Activated naive CD8-positive, alpha-beta T cell treated with anti-CD3 and anti-CD28 coated beads for 36 hours (primary cell): ENCODE results near the gene ZNF397. TPM values are rescaled to one million over a fixed set of nuclear protein-coding genes. Genes with fewer than 3 reads are reported as not detected.
"Not testable (repeated sequence)": the region's sequence is repeated elsewhere in the genome, so short reads cannot be mapped to it uniquely, and the experiment has no call there.

Experiments
- DNase-seq: peaks from one replicate; pipeline ENCODE4 v3.0.0; 2021
- H3K27ac Mint-ChIP-seq: one replicate; pipeline ENCODE4 v1.8.0; 2022; ENCODE audit warnings: mild to moderate bottlenecking, moderate library complexity, mixed read lengths
- H3K27me3 Mint-ChIP-seq: one replicate; pipeline ENCODE4 v1.8.0; 2022; ENCODE audit warnings: mild to moderate bottlenecking, mixed read lengths
- H3K36me3 Mint-ChIP-seq: one replicate; pipeline ENCODE4 v1.8.0; 2021; ENCODE audit warnings: mild to moderate bottlenecking, mixed read lengths
- H3K4me1 Mint-ChIP-seq: one replicate; pipeline ENCODE4 v1.8.0; 2021; ENCODE audit warnings: mixed read lengths
- H3K4me3 Mint-ChIP-seq: one replicate; pipeline ENCODE4 v1.8.0; 2022; ENCODE audit warnings: mild to moderate bottlenecking, moderate library complexity, mixed read lengths
- H3K9me3 Mint-ChIP-seq: one replicate; pipeline ENCODE4 v1.8.0; 2022; ENCODE audit warnings: mixed read lengths
- total RNA-seq, 2 experiments: library from RNA; stranded (reverse); gene quantifications; one replicate each; pipeline ENCODE4 v1.2.3, GENCODE V29; 2021

The ZNF397 gene
- total RNA-seq = 10 to 100 TPM; 12.6 to 13.2 TPM

DNA sequence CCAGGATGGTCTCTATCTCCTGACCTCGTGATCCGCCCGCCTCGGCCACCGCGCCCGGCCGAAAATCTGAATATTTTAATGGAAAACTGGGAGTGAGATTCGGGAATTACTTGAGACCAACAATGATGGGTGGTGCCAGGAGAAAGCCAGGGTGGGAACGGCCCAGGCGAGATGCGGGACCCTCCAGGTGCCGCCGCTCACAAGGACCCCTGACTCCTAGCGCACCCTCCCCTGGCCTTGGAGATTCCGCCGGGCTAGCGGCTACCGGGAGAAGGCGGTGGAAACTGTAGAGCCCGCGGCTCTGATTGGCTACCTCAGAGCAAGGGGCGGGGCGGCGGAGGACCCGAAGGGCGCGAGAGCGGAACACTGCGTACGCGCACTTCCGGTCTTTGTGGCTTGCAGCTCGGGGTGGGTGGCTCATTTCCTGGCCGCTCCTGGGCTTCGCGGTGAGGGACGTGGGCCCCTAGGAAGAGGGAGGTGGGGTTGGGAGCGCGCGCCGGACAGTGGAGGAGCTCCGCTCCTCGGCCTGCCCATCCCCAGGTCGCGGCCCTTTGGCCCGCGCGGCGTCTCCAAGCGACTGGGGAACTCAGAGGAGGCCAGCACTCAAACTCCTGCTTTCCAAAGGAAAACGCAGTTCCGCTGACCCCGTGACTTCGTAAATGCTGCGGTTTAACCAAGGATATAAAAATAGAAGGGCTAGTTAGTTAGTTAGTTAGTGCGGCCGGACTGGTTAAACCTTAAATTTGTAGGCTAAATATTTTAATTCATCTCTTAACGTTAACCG is at the start of gene ZNF397:
ZNF397 (plus strand) TSS at position 371 of the 784 bp plus-strand sequence. CDS start 1,437 bp downstream, outside the sequence.
- Mint-ChIP-seq H3K27me3 (no peaks in the 10 kb centered on the region), H3K4me1 (peaks cover 12% of the 10 kb centered on the region), H3K4me3 (peak within 1 kb of the TSS; percentile 93), H3K9me3 (peaks cover 28% of the 10 kb centered on the region), H3K27ac (peak within 1 kb of the TSS; percentile 97), H3K36me3 (peaks cover 38% of the 10 kb centered on the region)
- DNase-seq = peak; percentile 96

DNA sequence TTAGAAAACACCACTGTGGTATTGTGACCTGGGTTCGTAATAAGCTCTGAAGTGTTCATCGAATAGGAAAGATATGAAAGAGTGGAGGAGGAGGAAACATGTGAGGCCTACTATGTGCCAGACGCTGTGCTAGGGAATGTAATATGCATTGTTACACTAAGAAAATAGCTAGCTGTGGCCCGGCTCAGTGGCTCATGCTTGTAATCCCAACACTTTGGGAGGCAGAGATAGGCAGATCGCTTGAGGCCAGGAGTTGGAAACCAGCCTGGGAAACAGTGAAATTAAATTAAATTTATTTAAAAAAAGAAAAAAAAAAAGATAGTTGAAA is 49.2 kb upstream of the ZNF397 start:
- no peak for DNase-seq
- Mint-ChIP-seq H3K36me3 (no peaks in the 10 kb centered on the region), H3K27me3 (no peaks in the 10 kb centered on the region), H3K4me1 (peaks cover 5% of the 10 kb centered on the region), H3K4me3 (no peak overlapping the region), H3K9me3 (no peaks in the 10 kb centered on the region), H3K27ac (no peak overlapping the region)

DNA sequence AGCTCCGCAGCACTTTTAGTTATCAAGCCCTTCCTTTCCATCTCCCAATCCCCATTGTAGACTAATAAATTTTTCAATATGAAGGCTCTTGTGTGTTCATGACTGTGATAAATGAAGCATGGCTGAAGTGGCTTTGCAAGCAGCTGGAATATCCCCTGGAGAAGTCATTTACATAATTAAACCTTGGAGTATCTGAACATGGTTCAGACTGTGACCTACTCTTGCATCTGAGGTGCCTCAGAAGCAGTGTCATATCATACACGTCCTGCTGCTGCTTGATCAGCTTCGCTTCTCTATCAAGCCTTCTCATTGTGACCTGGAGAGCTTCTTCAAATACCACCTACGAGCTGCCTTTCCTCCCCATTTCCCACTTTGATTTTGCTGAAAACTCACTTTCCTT is 48.4 kb upstream of the ZNF397 start:
- H3K27me3 Mint-ChIP-seq = no peaks in the 10 kb centered on the region
- H3K4me3 Mint-ChIP-seq = no peak overlapping the region
- no peaks in the 10 kb centered on the region for H3K9me3 Mint-ChIP-seq

DNA sequence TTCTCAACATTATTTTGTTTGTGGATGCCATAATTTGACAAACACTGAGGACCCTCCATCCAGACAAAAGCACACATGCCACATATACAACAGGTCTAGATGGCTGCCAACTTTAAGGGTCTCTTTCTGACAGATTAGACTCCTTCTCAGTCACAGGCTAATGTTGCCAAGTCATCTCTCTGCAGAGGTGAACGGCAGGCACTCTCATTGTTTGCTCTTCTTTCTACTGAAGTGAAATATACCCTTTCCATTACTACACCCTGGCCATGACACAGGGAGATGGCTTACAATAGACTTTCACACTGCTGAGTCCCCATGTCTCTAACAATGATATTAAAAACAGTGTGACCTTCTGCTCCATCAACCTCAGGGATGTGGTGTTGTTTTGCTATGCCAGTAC is 47.5 kb upstream of the ZNF397 start:
- peaks cover 5% of the 10 kb centered on the region for H3K4me1 Mint-ChIP-seq
- H3K36me3 Mint-ChIP-seq = no peaks in the 10 kb centered on the region
- DNase-seq = no peak
- no peak overlapping the region for H3K4me3 Mint-ChIP-seq
- H3K27me3 Mint-ChIP-seq = no peaks in the 10 kb centered on the region
- H3K9me3 Mint-ChIP-seq = no peaks in the 10 kb centered on the region
- H3K27ac Mint-ChIP-seq = no peak overlapping the region

More for the DNA sequence above, 48.4 kb upstream of the ZNF397 start:
- Mint-ChIP-seq H3K4me1 (peaks cover 5% of the 10 kb centered on the region), H3K36me3 (no peaks in the 10 kb centered on the region), H3K27ac (no peak overlapping the region)
- no peak for DNase-seq

DNA sequence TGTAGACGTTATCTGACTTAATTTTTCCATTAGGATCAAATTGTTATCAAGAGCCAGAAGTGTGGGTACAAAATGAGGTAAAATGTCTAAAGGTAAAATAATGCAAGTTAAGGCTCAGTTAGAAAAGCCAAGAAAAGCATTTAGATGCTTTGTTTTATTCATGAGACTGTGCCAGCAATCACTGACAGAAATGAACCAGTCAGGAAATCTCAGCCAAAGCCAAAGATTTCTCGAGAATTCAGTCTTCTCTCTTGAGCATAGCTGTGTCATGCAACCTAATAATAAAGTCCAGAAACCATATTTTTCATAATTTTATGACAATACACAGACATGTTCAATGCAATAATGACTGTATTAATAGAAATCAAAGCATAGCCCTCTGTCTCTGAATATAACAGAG is 43.5 kb upstream of the ZNF397 start:
- no peaks in the 10 kb centered on the region for H3K36me3 Mint-ChIP-seq
- H3K9me3 Mint-ChIP-seq = no peaks in the 10 kb centered on the region
- H3K4me3 Mint-ChIP-seq = no peak overlapping the region
- no peaks in the 10 kb centered on the region for H3K27me3 Mint-ChIP-seq
- no peak overlapping the region for H3K27ac Mint-ChIP-seq
- peaks cover under 1% of the 10 kb centered on the region for H3K4me1 Mint-ChIP-seq
- DNase-seq = no peak

DNA sequence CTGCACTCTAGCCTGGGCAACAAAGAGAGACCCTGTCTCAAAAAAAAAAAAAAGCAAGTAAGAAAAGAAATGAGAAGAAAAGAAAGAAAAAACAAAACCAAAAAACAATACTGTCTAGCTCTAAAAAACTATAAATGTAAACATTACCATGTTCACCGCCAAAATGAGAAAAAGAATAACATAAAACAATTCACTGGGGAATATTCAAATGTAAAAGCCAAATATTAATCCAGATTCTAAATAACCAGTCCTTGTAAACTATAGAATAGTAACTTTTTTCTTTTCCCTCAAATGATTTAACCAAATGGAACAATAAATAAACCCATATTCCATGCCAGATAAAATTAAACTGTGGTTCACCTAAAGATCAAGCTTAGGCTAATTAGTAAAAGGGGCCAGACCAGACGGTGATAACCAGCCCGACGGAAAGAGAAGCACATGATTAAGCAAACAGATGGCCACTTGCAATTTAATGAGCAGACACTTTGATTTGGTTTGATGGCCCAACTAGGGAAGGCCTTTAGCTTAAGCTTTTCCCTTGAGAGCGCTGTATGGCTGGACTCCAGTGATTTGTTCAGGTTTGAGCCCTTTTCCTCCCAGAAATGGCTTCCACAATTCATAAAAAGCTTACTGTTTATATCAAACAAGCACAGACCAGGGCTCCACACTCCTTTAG is 39.4 kb upstream of the ZNF397 start:
- Mint-ChIP-seq H3K9me3 (peaks cover 12% of the 10 kb centered on the region), H3K36me3 (peaks cover 5% of the 10 kb centered on the region), H3K27me3 (no peaks in the 10 kb centered on the region), H3K4me1 (no peaks in the 10 kb centered on the region), H3K27ac (no peak overlapping the region), H3K4me3 (no peak overlapping the region)
- no peak for DNase-seq

DNA sequence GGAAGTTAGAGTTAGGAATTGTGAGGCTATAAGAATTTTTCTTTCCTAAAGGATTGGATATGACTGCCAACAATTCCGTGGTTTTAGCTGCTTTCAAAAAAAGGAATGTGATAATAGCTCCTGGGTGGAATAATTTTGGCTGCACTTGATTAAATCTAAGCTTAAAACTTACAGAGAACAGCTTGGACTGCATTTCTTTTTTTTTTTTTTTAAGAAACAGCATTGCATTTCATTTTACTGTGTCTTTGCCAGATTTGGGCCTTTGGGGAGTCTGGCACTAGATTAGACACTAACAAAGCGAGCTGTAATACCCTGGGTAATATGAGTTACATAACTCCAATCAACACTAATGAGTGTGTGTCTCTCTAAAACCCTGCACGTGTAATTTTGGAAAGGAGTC is 37.8 kb upstream of the ZNF397 start:
- H3K27ac Mint-ChIP-seq = no peak overlapping the region
- DNase-seq = no peak
- H3K36me3 Mint-ChIP-seq = peaks cover 5% of the 10 kb centered on the region
- H3K27me3 Mint-ChIP-seq = no peaks in the 10 kb centered on the region
- peaks cover 12% of the 10 kb centered on the region for H3K9me3 Mint-ChIP-seq
- no peaks in the 10 kb centered on the region for H3K4me1 Mint-ChIP-seq
- H3K4me3 Mint-ChIP-seq = no peak overlapping the region

DNA sequence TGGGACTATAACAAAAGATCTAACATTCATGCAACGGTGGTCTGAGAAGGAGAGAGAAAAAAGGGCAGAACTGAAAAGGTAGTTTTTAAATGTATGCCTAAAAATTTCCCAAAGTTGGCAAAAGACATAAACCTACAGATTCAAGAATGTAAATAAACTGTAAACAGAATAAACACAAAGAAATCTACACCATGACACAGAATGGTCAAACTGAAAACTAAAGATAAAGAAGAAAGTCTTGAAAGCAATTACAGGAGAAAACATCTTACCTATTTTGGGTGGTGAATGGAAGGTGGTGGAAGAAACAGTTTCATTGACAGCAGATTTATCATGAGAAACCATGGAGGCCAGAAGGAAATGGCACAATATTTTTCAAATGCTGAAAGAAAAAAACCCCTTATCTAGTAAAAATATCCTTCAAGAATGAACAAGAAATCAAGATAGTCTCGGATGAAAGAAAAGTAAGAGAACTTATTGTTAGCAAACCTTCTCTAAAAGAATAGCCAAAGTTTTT is 35.6 kb upstream of the ZNF397 start:
- Mint-ChIP-seq H3K9me3 (peaks cover 12% of the 10 kb centered on the region), H3K4me3 (no peak overlapping the region)
- DNase-seq = no peak

DNA sequence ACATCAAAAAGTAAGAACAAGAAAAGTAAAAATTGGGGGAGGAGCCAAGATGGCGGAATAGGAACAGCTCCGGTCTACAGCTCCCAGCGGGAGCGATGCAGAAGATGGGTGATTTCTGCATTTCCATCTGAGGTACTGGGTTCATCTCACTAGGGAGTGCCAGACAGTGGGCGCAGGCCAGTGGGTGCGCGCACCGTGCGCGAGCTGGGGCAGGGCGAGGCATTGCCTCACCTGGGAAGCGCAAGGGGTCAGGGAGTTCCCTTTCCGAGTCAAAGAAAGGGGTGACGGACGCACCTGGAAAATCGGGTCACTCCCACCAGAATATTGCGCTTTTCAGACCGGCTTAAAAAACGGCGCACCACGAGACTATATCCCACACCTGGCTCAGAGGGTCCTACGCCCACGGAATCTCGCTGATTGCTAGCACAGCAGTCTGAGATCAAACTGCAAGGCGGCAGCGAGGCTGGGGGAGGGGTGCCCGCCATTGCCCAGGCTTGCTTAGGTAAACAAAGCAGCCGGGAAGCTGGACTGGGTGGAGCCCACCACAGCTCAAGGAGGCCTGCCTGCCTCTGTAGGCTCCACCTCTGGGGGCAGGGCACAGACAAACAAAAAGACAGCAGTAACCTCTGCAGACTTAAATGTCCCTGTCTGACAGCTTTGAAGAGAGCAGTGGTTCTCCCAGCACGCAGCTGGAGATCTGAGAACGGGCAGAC is 34.9 kb upstream of the ZNF397 start:
- not testable (repeated sequence) for DNase-seq, H3K4me1 Mint-ChIP-seq, H3K36me3 Mint-ChIP-seq, H3K4me3 Mint-ChIP-seq, H3K27ac Mint-ChIP-seq, H3K27me3 Mint-ChIP-seq
- H3K9me3 Mint-ChIP-seq = peaks cover 12% of the 10 kb centered on the region

More for the DNA sequence above, 35.6 kb upstream of the ZNF397 start:
- H3K27me3 Mint-ChIP-seq = no peaks in the 10 kb centered on the region
- no peaks in the 10 kb centered on the region for H3K4me1 Mint-ChIP-seq
- H3K27ac Mint-ChIP-seq = no peak overlapping the region
- peaks cover 5% of the 10 kb centered on the region for H3K36me3 Mint-ChIP-seq

DNA sequence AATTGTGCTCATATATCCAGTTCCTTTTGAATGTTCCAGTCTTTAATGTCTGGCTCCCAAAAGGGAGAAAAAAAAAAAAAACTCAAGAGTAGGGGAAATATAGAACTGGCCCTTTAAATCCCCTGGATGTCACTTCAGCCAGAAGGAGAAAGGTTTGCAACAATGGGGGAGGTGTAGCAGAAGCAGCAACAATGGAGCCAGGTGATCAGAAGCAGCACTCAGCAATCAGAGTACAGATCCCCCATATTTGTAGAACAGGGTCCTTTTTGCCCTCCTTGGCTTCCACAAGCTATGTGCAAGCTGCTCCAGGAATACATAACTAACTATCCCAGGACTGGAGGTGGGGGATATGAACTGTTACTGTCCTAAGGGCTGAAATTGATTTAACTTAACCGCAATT is 25.8 kb upstream of the ZNF397 start:
- Mint-ChIP-seq H3K36me3 (no peaks in the 10 kb centered on the region), H3K27me3 (no peaks in the 10 kb centered on the region), H3K9me3 (peaks cover 2% of the 10 kb centered on the region)

DNA sequence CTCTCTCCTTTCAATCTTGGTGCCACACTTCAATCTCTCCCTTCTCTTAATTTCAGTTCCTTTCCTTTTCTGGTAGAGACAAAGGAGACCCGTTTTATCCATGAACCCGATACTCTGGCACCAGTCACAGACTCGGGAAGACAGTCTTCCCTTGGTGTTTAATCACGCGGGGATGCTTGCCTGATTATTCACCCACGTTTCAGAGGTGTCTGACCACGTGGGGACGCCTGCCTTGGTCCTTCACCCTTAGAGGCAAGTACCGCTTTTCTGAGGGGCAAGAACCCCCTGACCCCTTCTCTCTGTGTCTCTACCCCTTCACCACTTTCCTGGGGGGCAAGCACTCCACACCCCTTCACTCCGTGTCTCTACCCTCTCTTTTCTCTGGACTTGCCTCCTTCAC is 24.2 kb upstream of the ZNF397 start:
- H3K27ac Mint-ChIP-seq, H3K9me3 Mint-ChIP-seq, H3K4me3 Mint-ChIP-seq, DNase-seq, H3K36me3 Mint-ChIP-seq, H3K4me1 Mint-ChIP-seq, H3K27me3 Mint-ChIP-seq: not testable (repeated sequence)

More for the DNA sequence above, 25.8 kb upstream of the ZNF397 start:
- no peak for DNase-seq
- H3K4me1 Mint-ChIP-seq = no peaks in the 10 kb centered on the region
- H3K27ac Mint-ChIP-seq = no peak overlapping the region
- H3K4me3 Mint-ChIP-seq = no peak overlapping the region

DNA sequence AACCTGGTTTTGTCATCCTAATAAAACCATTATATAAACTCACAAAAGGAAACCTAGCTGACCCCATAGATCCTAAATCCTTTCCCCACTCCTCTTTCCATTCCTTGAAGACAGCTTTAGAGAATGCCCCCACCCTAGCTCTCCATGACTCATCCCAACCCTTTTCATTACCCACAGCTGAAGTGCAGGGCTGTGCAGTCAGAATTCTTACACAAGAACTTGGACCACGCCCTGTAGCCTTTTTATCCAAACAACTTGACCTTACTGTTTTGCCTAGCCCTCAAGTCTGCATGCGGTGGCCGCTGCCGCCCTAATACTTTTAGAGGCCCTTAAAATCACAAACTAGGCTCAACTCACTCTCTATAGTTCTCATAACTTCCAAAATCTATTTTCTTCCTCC is 21.5 kb upstream of the ZNF397 start:
- H3K27ac Mint-ChIP-seq, DNase-seq, H3K36me3 Mint-ChIP-seq, H3K9me3 Mint-ChIP-seq, H3K4me3 Mint-ChIP-seq, H3K4me1 Mint-ChIP-seq, H3K27me3 Mint-ChIP-seq: not testable (repeated sequence)

DNA sequence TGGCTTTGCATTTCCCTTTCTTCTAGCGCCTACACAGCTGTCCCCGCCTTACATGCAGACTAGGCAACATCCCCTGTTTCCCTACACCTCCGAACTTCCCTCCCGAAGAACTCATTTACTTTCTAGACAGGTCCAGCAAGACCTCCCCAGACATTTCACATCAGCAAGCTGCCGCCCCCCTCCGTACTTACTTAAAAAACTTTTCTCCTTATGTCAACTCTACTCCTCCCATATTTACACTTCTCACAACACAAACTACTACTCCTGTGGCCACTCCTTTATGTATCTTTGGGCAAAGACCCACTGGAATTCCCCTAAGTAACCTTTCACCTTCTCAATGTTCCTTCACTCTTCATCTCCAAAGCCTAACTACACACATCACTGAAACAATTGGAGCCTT is 20.4 kb upstream of the ZNF397 start:
- H3K36me3 Mint-ChIP-seq = no peaks in the 10 kb centered on the region
- DNase-seq = no peak
- no peaks in the 10 kb centered on the region for H3K4me1 Mint-ChIP-seq
- no peak overlapping the region for H3K27ac Mint-ChIP-seq
- H3K27me3 Mint-ChIP-seq = no peaks in the 10 kb centered on the region
- H3K4me3 Mint-ChIP-seq = no peak overlapping the region
- no peaks in the 10 kb centered on the region for H3K9me3 Mint-ChIP-seq

DNA sequence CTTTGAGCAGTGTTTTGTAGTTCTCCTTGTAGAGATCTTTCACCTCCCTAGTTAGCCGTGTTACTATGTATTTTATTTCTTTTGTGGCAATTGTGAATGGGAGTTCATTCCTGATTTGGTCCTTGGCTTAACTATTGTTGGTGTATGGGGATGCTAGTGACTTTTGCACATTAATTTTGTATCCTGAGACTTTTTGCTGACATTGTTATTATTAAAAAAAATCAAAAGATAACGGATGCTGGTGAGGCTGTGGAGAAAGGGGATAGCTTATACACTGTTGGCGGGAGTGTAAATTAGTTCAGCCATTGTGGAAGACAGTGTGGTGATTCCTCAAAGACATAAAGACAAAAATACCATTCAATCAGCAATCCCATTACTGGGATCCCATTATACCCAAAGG is 17.0 kb upstream of the ZNF397 start:
- Mint-ChIP-seq H3K4me1 (no peaks in the 10 kb centered on the region), H3K9me3 (no peaks in the 10 kb centered on the region), H3K27ac (no peak overlapping the region), H3K27me3 (no peaks in the 10 kb centered on the region), H3K36me3 (no peaks in the 10 kb centered on the region), H3K4me3 (no peak overlapping the region)
- no peak for DNase-seq

DNA sequence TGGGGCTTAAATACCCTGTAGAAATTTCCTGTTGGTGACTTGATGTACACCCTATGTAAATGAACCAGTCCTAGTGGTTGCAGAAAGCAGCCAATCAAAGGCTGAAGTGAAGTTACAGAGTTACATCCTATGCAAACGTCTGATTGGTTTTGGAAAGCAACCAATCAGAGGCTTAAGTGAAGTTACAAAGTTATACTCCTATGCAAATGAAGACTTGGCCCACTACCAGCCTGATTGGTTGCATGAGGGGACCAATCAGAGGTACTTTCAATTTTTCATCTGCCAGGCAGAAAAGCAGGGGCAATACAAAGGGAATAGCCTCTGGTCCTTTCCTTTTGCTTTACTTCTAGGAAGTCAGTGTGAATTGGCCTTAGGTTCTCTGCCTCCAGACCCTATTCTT is 13.6 kb upstream of the ZNF397 start:
- Mint-ChIP-seq H3K9me3 (no peaks in the 10 kb centered on the region), H3K27me3 (no peaks in the 10 kb centered on the region), H3K36me3 (no peaks in the 10 kb centered on the region), H3K4me3 (no peak overlapping the region), H3K27ac (no peak overlapping the region), H3K4me1 (peaks cover 3% of the 10 kb centered on the region)
- DNase-seq = no peak
